Stimulated activated CD8-positive, alpha-beta memory T cell treated with anti-CD3 and anti-CD28 coated beads, Interleukin-7, amount 100 ng/mL, for 4 hours (primary cell): Measurements from ENCODE around the gene CCR3.

Source experiments
- DNase-seq, 2 donors: peaks; one replicate each; pipeline ENCODE4 v3.0.0-alpha.2; 2020; ENCODE audit warnings: low read depth in 2 of 2

Gene CCR3

DNA sequence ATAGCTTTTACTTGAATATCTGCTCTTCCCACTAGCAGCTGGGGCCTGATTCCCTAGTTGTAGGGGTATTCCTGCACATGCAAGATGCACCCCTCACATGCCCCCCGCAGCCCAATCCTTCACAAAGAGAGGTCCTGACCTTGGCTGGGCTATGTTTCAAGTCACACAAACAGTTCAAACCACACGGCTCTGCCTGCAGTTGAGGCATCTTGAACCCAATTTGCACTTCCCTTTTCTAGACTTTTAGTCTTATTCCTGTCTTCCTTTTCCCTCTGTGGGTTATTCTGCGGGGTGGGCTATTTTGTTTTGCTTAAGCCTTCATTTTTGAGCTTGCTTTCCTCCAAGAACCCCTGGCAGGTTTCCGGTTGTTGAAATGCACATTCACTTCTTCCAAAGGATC lies 20.9 kb upstream of the CCR3 start:
- no peak for DNase-seq

GRCh38 chr3:46221938-46222337 lies 20.3 kb upstream of the CCR3 start:
- no peak for DNase-seq

DNA sequence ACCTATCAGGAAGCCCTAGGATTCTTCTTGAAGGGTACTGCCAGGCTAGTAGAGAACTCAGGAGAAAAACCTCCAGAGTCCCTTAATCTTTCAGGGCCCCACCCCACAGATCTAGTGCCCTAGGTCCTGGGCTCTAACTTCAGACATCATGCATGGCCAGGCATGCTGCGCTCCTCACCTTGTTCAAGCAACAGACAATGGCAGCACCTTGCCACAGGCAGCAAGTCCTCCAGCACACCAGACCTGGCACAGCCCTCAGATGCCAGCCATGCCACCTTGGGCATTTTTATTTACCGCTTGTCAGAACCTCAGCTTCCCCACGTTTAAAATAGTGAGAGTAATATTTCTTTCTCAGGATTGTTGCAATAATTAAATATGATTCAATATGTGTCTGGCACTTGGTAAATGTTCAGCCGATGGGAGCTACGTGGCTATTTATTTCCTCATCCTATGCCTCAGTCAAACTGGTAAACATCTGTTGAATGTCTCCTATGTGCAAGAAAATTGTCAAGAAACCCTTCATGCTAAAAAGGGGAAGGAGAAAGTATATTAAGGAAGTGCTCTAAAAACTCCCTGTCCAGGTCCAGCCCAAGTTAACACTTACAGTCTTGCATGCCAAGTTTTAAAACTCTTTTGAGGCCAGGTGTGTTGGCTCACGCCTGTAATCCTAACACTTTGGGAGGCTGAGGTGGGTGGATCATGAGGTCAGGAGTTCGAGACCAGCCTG lies 19.7 kb upstream of the CCR3 start:
- DNase-seq: no peak

GRCh38 chr3:46228260-46229242 lies 13.7 kb upstream of the CCR3 start:
- DNase-seq: no peak

- no peak for DNase-seq
These were observed 10.9 kb upstream of the CCR3 start for GRCh38 chr3:46231323-46231722.

DNA sequence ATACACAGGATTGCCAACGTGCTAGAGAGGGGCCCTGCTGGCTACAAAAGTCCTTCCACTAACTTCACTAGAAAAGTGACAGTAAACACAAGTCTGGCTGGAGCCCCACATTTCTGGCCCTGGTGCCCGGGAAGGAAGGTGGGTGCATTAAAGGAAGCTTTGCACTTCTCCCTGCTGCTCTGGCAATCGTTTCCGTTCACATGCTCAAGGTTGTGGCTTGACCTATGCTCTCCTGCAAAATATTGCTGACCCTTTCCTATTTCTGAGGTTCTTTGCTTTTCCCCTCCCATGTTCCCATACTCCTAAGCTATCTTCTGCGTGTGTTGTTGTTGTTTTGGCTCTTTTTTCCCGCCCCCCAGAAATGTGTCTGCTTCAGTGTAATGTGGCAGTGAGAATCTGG lies 9.1 kb upstream of the CCR3 start:
- DNase-seq: no peak

- no peak for DNase-seq
These were observed 6.8 kb upstream of the CCR3 start for GRCh38 chr3:46235425-46235824.

DNA sequence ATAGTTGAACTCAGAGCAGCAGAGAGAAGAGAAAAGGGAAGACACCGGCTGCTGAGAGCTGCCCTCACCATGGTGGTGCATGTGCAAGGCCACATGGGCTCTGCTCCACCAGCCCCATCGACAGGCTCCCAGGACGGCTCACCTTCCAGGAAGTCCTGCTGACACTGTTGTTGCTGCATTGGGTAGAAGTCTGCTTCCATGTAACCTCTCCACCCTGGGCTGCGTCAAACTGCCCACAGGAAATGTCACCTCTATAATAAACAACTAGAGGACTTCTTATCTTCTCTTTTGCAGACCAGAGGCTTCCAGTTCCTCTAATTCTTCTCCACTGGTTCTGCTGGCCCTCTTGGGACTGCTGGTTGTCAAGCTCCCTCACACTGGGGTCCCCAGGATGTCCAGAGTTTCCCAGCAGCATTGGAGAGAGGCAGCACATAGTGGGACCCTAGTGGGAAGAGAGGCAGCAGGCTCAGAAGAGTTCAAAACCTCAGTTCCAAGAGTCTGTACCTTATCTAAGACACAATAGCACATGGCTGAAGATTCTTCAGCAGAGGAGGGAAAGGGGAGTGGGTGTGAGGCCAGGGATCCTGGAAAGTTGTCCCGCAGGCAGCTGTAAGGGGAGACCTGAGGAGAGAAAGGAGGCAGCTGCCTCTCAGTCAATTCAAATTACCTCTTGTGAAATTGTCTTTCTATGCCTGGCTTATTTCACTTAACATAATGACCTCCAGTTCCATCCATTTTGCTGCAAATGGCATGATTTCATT lies 5.8 kb upstream of the CCR3 start:
- DNase-seq: no peak

DNA sequence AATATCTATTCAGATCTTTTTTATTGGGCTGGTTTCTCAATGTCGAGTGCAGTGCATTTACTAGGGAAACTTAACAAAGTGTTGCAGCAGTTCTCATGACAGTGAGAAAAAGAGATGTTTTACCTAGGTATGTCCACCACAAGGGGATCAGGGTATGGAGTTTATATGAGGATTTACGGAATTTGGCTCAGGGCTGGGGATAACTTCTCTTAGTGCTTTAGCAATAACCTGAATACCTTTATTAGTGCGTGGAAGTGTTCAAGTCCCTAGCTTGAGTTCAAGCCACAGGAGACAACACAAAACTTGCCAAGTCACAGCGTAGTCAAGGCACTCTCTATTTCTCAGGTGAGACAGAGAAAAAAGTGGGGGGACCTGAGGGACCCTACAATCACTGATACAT lies 3.9 kb upstream of the CCR3 start:
- DNase-seq: no peak

DNA sequence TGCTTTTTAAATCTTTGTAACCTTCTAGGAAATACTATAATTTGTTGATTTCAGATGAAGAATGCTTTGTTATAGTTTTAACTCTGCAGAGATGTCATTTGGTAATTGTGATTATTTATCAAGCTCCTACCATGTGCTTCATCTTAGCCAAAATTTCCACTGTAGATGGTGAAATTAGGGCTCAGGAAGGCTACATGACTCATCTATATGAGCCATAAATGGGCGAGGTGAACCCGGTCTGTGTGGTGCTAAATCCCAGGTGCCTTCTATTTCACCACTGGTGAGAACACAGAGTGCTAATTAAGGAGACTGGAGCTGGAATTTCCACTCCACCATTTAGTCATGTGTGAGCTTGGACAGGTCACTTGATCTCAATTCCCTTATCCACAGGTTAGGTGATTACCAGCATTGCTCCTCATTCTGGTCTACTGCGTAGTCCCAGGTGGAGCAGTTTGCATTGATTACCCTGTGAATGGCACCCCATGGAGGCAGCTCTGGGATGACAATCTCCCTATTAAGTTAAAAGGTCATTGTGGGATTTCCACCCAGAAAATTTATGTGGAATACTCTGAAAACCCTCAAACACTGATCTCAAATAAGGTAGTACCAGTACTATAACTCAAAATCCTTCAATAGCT lies 2.8 kb upstream of the CCR3 start:
- no peak for DNase-seq

- DNase-seq: no peak
These were observed 2.3 kb upstream of the CCR3 start for GRCh38 chr3:46239952-46240351.

- no peak for DNase-seq
These were observed 1.3 kb downstream of the CCR3 start for GRCh38 chr3:46243560-46243959.

GRCh38 chr3:46245146-46245545 lies 2.9 kb downstream of the CCR3 start:
- DNase-seq: no peak

DNA sequence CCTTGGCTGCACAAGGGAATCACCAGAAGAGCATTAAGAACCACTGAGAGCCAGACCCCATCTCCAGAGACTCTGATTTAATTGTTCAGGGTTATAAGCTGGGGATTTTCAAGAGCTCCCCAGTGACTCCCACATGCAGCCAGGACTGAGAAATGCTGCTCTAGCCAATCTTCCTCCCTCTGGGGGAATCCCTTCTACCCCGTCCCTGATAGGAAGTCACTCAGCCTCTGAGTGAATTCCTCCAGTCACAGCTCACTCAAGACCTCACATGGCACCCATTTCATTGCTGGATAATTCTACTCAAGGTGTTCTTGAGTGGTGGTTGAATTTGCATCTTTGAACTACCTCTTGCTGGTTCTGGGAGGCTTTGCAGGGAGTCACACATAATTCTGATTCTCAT lies 10.7 kb downstream of the CCR3 start:
- DNase-seq: no peak

GRCh38 chr3:46258525-46258924 lies 16.3 kb downstream of the CCR3 start:
- DNase-seq: no peak

DNA sequence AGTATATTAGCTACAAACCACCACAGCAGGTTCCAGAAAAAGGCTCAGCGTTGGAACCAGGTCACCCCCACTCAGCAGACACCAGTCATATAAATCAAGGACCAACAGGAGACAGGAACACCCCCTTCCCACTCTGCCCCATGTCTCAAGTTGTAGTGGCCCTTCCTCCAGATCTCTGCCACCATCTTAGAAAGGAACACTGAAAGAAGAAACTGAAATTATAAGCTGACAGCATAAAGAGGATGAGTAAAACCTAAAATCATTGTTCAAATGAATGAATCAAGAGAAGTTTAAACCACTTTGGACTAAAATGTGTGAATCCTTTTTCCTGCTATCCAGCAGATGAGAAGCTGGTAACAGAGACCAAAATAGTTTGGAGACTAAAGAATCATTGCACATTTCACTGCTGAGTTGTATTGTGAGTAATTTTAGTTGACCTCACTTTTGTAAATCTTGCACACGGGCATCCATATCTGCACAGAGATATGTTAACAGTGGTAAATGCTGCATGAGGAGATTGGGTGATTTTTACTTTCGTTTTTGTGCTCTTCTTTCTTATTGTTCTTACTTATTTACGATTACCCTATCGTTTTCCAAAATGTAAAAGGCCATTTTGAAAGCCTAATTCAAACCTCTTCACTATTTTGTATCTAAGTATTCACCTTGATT lies 19.8 kb downstream of the CCR3 start:
- DNase-seq: no peak

- DNase-seq: no peak
These were observed 21.7 kb downstream of the CCR3 start for GRCh38 chr3:46264002-46264401.

- DNase-seq: no peak
These were observed 24.3 kb downstream of the CCR3 start for GRCh38 chr3:46266598-46266997.

DNA sequence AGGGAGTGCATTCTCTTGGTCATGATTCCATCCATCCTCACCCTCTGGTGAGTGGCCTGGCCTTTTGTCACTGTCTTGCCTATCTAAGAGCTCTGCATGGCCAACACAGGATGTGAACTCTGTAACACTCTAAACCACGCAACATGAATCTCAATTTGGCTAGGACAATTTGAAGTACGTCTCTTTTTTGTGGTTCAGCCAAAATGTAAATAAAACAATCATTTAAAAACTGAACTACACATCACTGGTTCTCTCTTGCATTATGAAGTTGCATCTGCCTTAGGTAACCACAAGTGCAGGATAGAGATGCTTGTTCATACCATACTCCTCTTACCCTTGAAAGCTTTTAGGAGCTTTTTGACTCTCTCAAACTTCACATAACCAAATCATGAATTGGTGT lies 27.3 kb downstream of the CCR3 start:
- no peak for DNase-seq

GRCh38 chr3:46270474-46270873 lies 28.2 kb downstream of the CCR3 start:
- no peak for DNase-seq

GRCh38 chr3:46271209-46271745 lies 29.0 kb downstream of the CCR3 start:
- DNase-seq: no peak
